PC-3 (cell line): ENCODE data around the gene BNIP3. TPM values are rescaled to one million over a fixed set of nuclear protein-coding genes. Genes with fewer than 3 reads are reported as not detected.

Source experiments
- ATAC-seq: fragments of 200-7000 bp; cut with Tn5 transposase; 2 replicates; pipeline ENCODE4 v1.9.1; 2020; ENCODE audit warnings: mild to moderate bottlenecking, moderate library complexity
- BruUV-seq: library from RNA; stranded (reverse); fragments of 400-500 nt; replicated peaks from 2 replicates; lab custom pipeline; 2021; lab: Mats Ljungman, UMichigan
- CTCF ChIA-PET: fragments of 300-600 bp; sonication (Branson Sonifier 250); formaldehyde crosslinking; loops from one replicate; lab custom pipeline; 2022; ENCODE audit warnings: antibody characterized with exemption; lab: Charles Lee
- POLR2A ChIA-PET: fragments of 300-600 bp; sonication (Branson Sonifier 250); formaldehyde crosslinking; loops from one replicate; lab custom pipeline; 2022; ENCODE audit warnings: antibody characterized with exemption; ENCODE audit not compliant: unreplicated experiment; lab: Charles Lee
- DNase-seq: peaks from one replicate; pipeline ENCODE4 v3.0.0-alpha.2; 2015
- H2AFZ ChIP-seq: fragments of 300-600 bp; sonication (generic); 2 replicates; pipeline ENCODE4 v1.6.0; 2016; ENCODE audit warnings: antibody characterized with exemption, low read length
- H3F3A ChIP-seq: fragments of 300-600 bp; sonication (generic); one replicate; pipeline ENCODE4 v1.6.0; 2017; ENCODE audit warnings: antibody characterized with exemption, low read length, control low read depth, mild to moderate bottlenecking; ENCODE audit not compliant: unreplicated experiment
- H3K27ac ChIP-seq: fragments of 300-600 bp; sonication (generic); 2 replicates; pipeline ENCODE4 v1.5.1; 2016; ENCODE audit warnings: mild to moderate bottlenecking, low read length
- H3K27me3 ChIP-seq: fragments of 300-600 bp; sonication (generic); 2 replicates; pipeline ENCODE4 v1.6.1; 2016; ENCODE audit warnings: low read length, mixed read lengths
- H3K36me3 ChIP-seq: fragments of 300-600 bp; sonication (generic); 2 replicates; pipeline ENCODE4 v1.6.1; 2016; ENCODE audit warnings: low read depth, mixed run types, low read length, mixed read lengths
- H3K4me1 ChIP-seq: fragments of 300-600 bp; sonication (generic); 2 replicates; pipeline ENCODE4 v1.5.1; 2016; ENCODE audit warnings: low read length; ENCODE audit not compliant: insufficient read depth
- H3K4me2 ChIP-seq: fragments of 300-600 bp; sonication (generic); 2 replicates; pipeline ENCODE4 v1.6.0; 2016; ENCODE audit warnings: low read length
- H3K4me3 ChIP-seq: fragments of 300-600 bp; sonication (generic); 2 replicates; pipeline ENCODE4 v1.5.1; 2016; ENCODE audit warnings: mild to moderate bottlenecking, low read length, mixed read lengths
- H3K79me2 ChIP-seq: fragments of 300-600 bp; sonication (generic); 2 replicates; pipeline ENCODE4 v1.6.1; 2017; ENCODE audit warnings: low read length, mixed read lengths
- H3K9ac ChIP-seq: fragments of 300-600 bp; sonication (generic); 2 replicates; pipeline ENCODE4 v1.6.0; 2016; ENCODE audit warnings: mild to moderate bottlenecking, low read length
- H3K9me2 ChIP-seq: fragments of 300-600 bp; sonication (generic); replicated peaks from 2 replicates; pipeline ENCODE4 v1.6.1; 2016; ENCODE audit warnings: mixed run types, low read length, mixed read lengths
- H3K9me3 ChIP-seq: fragments of 300-600 bp; sonication (generic); 2 replicates; pipeline ENCODE4 v1.6.1; 2016; ENCODE audit warnings: low read length, mixed read lengths
- H4K20me1 ChIP-seq: fragments of 300-600 bp; sonication (generic); 2 replicates; pipeline ENCODE4 v1.6.1; 2016; ENCODE audit warnings: low read length, mixed read lengths
- EZH2 ChIP-seq: fragments of 300-600 bp; sonication (generic); IDR thresholded peaks from one replicate; pipeline ENCODE4 v1.6.1; 2017; ENCODE audit warnings: antibody characterized with exemption, mild to moderate bottlenecking, low read length; ENCODE audit not compliant: unreplicated experiment
- EZH2phosphoT487 ChIP-seq: fragments of 300-600 bp; sonication (generic); IDR thresholded peaks from 2 replicates; pipeline ENCODE4 v1.6.1; 2018; ENCODE audit warnings: mild to moderate bottlenecking, antibody characterized with exemption, low read length, borderline replicate concordance
- intact Hi-C: fragments of 100-400 bp; cut with micrococcal nuclease; formaldehyde crosslinking; loops from 2 replicates; pipeline ENCODE4 v1.9.0; 2023
- total RNA-seq: library from RNA; depleted of rRNA; stranded (reverse); fragments of >200 nt; gene quantifications from 2 replicates; pipeline ENCODE4 v1.2.3, GENCODE V29; 2014
- TF ChIP-seq, protein P1 (sequence below): fragments of 300-600 bp; sonication (generic); conservative IDR thresholded peaks from 2 replicates; pipeline ENCODE4 v1.5.1; 2017; ENCODE audit warnings: antibody characterized with exemption, low read depth, mild to moderate bottlenecking, low read length

BNIP3 gene
- total RNA-seq, 1 experiment from 2014 or later: 225 TPM

DNA sequence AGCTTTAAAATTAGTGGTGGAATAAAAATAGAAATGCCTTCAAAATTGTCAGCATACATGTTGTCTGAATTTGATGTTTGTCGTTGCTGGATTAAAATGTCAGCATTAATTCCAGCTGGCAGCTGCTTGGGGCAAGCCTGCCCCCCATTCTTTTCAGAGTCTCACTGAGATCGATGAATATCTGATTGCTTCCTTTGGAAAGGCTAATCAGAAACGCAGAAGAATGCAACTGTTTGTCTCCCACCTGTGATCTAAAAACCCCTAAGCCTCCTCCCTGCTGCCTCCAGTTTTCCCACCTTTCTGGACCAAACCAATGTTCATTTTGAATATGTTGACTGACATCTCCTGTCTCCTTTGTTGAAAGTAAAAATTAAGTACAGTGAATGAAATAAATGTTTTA is 27.9 kb upstream of the BNIP3 start:
- TF ChIP-seq, protein P1, sequence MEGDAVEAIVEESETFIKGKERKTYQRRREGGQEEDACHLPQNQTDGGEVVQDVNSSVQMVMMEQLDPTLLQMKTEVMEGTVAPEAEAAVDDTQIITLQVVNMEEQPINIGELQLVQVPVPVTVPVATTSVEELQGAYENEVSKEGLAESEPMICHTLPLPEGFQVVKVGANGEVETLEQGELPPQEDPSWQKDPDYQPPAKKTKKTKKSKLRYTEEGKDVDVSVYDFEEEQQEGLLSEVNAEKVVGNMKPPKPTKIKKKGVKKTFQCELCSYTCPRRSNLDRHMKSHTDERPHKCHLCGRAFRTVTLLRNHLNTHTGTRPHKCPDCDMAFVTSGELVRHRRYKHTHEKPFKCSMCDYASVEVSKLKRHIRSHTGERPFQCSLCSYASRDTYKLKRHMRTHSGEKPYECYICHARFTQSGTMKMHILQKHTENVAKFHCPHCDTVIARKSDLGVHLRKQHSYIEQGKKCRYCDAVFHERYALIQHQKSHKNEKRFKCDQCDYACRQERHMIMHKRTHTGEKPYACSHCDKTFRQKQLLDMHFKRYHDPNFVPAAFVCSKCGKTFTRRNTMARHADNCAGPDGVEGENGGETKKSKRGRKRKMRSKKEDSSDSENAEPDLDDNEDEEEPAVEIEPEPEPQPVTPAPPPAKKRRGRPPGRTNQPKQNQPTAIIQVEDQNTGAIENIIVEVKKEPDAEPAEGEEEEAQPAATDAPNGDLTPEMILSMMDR: no peak
- TF ChIP-seq EZH2phosphoT487: no peak
- no peak for TF ChIP-seq EZH2
- Histone ChIP-seq H3K4me3 (no peak overlapping the region), H4K20me1 (no peaks in the 10 kb centered on the region), H3K4me2 (no peak overlapping the region), H3K36me3 (no peaks in the 10 kb centered on the region), H3K4me1 (no peaks in the 10 kb centered on the region), H3K27me3 (peaks cover 34% of the 10 kb centered on the region), H3K9ac (no peak overlapping the region), H3K27ac (no peak overlapping the region), H3K9me2 (no peaks in the 10 kb centered on the region), H2AFZ (no peak overlapping the region), H3F3A (no peaks in the 10 kb centered on the region), H3K79me2 (no peaks in the 10 kb centered on the region), H3K9me3 (no peaks in the 10 kb centered on the region)
- DNase-seq (no peak), ATAC-seq (no peak)
- CTCF ChIA-PET: no interaction called here
- no TSS peak for BruUV-seq
- intact Hi-C loops: no loop called here
- POLR2A ChIA-PET: no interaction called here

DNA sequence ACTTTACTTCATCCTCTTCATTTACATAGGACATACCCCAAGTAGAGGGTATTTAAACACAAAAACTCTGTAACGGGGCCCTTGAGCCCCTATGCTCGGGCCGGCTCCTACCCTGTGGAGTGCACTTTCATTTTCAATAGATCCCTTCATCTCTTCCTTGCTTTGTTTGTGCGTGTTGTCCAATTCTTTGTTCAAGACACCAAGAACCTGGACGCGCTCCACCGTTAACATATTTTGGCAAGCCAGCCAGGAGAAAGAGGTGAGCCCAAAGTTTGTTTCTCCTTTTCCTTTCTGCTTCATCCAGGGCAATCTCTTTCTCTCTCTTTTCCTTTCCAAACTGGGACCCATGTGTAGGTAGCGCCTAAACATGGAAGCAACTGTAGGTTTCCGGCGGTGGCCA is 26.0 kb upstream of the BNIP3 start:
- Histone ChIP-seq H3K27me3 (peaks cover 28% of the 10 kb centered on the region), H3K4me1 (no peaks in the 10 kb centered on the region), H3K27ac (no peak overlapping the region), H2AFZ (no peak overlapping the region), H3K4me2 (no peak overlapping the region), H3K4me3 (no peak overlapping the region), H3K9me2 (no peaks in the 10 kb centered on the region), H3K9me3 (no peaks in the 10 kb centered on the region), H3K79me2 (no peaks in the 10 kb centered on the region), H4K20me1 (no peaks in the 10 kb centered on the region), H3K9ac (no peak overlapping the region), H3K36me3 (no peaks in the 10 kb centered on the region), H3F3A (no peaks in the 10 kb centered on the region)
- POLR2A ChIA-PET: no interaction called here
- ATAC-seq: no peak
- TF ChIP-seq EZH2 (no peak), EZH2phosphoT487 (no peak)
- TF ChIP-seq, protein P1: no peak
- BruUV-seq: no TSS peak
- DNase-seq: no peak
- intact Hi-C loops: no loop called here
- CTCF ChIA-PET: no interaction called here

- Histone ChIP-seq H4K20me1 (no peaks in the 10 kb centered on the region), H3K9me3 (no peaks in the 10 kb centered on the region), H3K9me2 (no peaks in the 10 kb centered on the region), H3F3A (no peaks in the 10 kb centered on the region), H3K27ac (no peak overlapping the region), H3K4me2 (no peak overlapping the region), H3K79me2 (no peaks in the 10 kb centered on the region), H3K36me3 (no peaks in the 10 kb centered on the region), H3K4me1 (no peaks in the 10 kb centered on the region), H2AFZ (no peak overlapping the region), H3K4me3 (no peak overlapping the region), H3K9ac (no peak overlapping the region), H3K27me3 (peaks cover 25% of the 10 kb centered on the region)
- BruUV-seq: no TSS peak
- ChIA-PET POLR2A (no interaction called here), CTCF (no interaction called here)
- TF ChIP-seq EZH2phosphoT487 (no peak), EZH2 (no peak)
- TF ChIP-seq, protein P1: no peak
- no peak for DNase-seq
- intact Hi-C loops: no loop called here
- no peak for ATAC-seq
Observed at GRCh38 chr10:132006966-132007365, 25.2 kb upstream of the BNIP3 start.
